Right atrium auricular region (tissue), 2 donors: ENCODE measurements around the gene GTF2F2. TPM values are rescaled to one million over a fixed set of nuclear protein-coding genes. Genes with fewer than 3 reads are reported as not detected.

Experiments used
- DNase-seq: peaks from one replicate; pipeline ENCODE4 v3.0.0-alpha.2; 2019; ENCODE audit warnings: low spot score
- H3K27ac ChIP-seq, 2 donors: fragments of 200-600 bp; sonication (generic); 1 replicate in 1 of 2; 2 replicates in 1 of 2; pipeline ENCODE4 v1.5.1; 2016 to 2019
- H3K27me3 ChIP-seq, 2 donors: fragments of 200-600 bp; sonication (generic); one replicate each; pipeline versions ENCODE4 v1.5.1 to v1.6.0; 2017 to 2019
- H3K36me3 ChIP-seq: fragments of 200-600 bp; sonication (generic); one replicate; pipeline ENCODE4 v1.5.1; 2016
- H3K4me1 ChIP-seq, 2 donors: fragments of 200-600 bp; sonication (generic); one replicate each; pipeline versions ENCODE4 v1.5.1 to v1.6.0; 2017 to 2019
- H3K4me3 ChIP-seq, 2 donors: fragments of 200-600 bp; sonication (generic); 1 replicate in 1 of 2; 2 replicates in 1 of 2; pipeline ENCODE4 v1.5.1; 2017 to 2019; ENCODE audit warnings: mild to moderate bottlenecking in 1 of 2, moderate library complexity in 1 of 2
- H3K9me3 ChIP-seq, 2 donors: fragments of 200-600 bp; sonication (generic); one replicate each; pipeline ENCODE4 v1.5.1; 2019
- total RNA-seq, 2 donors: library from RNA; depleted of rRNA; stranded (reverse); fragments of >200 nt; gene quantifications; one replicate each; pipeline ENCODE4 v1.1.0, GENCODE V29; 2016
- TF ChIP-seq, protein P1 (sequence below), 2 donors: fragments of 200-600 bp; sonication (generic); IDR thresholded peaks; one replicate each; pipeline ENCODE4 v1.5.1; 2019; ENCODE audit warnings: antibody characterized with exemption in 2 of 2

GTF2F2 gene
- total RNA-seq, 2 donors from 2014 or later: 9.4 to 23.3 TPM

DNA sequence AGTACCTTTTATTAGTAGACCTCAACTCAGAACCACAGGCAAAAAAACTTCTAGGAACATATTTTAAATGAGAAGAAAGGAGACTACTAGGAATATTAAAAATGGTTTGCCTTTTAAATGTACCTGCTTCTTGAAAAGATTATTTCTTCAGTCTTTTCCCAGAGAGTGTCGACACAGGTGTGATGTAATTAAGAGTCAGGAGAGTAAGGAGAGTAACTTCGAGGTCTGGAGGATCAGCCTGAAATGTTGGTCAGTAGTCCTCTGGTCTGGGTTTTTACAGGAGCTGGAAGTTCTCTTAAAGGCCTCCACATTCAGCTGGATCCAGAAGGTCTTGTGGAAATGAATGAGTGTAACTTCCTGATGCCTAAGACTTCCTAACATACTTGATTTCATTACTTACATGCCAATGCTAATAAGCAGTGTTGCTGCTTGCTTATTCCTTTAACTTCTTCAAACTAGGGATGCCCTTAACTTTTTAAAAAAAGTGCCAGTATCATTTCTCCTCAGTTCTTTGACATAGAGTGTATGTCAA is 80.5 kb downstream of the GTF2F2 start, which contains the start of gene KCTD4:
KCTD4 (minus strand) TSS at position 345 of the 532 bp plus-strand sequence. CDS start 6,478 bp downstream, outside the sequence.
- H3K27ac ChIP-seq: no peak within 1 kb of the TSS
- H3K36me3 ChIP-seq: no peaks in the 10 kb centered on the region
- H3K4me3 ChIP-seq: no peak within 1 kb of the TSS
- DNase-seq: no peak
- peaks cover 0 to 21% of the 10 kb centered on the region in 2 donors for H3K4me1 ChIP-seq
- H3K9me3 ChIP-seq: no peaks in the 10 kb centered on the region
- TF ChIP-seq, protein P1, sequence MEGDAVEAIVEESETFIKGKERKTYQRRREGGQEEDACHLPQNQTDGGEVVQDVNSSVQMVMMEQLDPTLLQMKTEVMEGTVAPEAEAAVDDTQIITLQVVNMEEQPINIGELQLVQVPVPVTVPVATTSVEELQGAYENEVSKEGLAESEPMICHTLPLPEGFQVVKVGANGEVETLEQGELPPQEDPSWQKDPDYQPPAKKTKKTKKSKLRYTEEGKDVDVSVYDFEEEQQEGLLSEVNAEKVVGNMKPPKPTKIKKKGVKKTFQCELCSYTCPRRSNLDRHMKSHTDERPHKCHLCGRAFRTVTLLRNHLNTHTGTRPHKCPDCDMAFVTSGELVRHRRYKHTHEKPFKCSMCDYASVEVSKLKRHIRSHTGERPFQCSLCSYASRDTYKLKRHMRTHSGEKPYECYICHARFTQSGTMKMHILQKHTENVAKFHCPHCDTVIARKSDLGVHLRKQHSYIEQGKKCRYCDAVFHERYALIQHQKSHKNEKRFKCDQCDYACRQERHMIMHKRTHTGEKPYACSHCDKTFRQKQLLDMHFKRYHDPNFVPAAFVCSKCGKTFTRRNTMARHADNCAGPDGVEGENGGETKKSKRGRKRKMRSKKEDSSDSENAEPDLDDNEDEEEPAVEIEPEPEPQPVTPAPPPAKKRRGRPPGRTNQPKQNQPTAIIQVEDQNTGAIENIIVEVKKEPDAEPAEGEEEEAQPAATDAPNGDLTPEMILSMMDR (IDR thresholded peaks at IDR 0.05): no peak
- H3K27me3 ChIP-seq: no peaks in the 10 kb centered on the region

DNA sequence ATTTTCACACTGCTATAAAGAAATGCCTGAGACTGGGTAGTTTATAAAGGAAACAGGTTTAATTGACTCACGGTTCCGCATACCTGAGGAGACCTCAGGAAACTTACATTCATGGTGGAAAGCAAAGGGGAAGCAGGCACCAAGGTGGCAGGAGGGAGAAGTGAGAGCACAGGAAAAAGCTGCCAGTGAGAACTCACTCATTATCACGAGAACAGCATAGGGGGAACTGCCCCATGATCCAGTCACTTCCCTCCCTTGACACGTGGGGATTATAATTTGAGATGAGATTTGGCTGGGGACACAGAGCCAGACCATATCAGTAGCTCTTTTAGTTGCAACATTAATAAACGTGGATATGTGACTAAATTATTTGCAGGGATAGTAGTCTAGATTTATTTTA is 84.8 kb downstream of the GTF2F2 start:
- no peak for DNase-seq
- H3K4me1 ChIP-seq: peaks cover 0 to 25% of the 10 kb centered on the region in 2 donors
- no peak overlapping the region for H3K4me3 ChIP-seq
- H3K9me3 ChIP-seq: no peaks in the 10 kb centered on the region
- TF ChIP-seq, protein P1 (IDR thresholded peaks at IDR 0.05): no peak
- peak overlapping the region in 1 of 2 donors; percentile 3 for H3K27ac ChIP-seq
- no peaks in the 10 kb centered on the region for H3K27me3 ChIP-seq
- no peaks in the 10 kb centered on the region for H3K36me3 ChIP-seq

GRCh38 chr13:45206340-45206739 is 86.0 kb downstream of the GTF2F2 start:
- Histone ChIP-seq H3K27me3 (no peaks in the 10 kb centered on the region), H3K27ac (peak overlapping the region; percentile 63 to 78), H3K9me3 (no peaks in the 10 kb centered on the region), H3K36me3 (no peaks in the 10 kb centered on the region), H3K4me3 (no peak overlapping the region), H3K4me1 (peaks cover 0 to 25% of the 10 kb centered on the region in 2 donors)
- DNase-seq: no peak
- TF ChIP-seq, protein P1 (IDR thresholded peaks at IDR 0.05): no peak

DNA sequence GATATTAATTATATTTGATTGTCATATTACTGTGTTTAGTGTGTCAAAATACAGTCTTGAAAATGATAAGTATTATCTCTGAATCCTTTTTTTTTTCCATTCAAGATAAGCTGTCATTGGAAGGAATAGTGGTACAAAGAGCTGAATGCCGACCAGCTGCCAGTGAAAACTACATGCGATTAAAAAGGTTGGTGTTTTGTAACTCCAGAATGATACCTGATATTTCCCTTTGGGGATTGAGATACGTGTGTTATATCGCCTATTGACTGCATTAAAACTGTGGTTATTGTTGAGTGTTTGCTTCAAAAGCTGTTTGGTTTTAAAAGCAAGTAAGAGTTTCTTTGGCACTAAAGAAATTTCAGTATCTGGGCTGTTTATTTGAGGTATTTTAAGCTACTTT is 87.0 kb downstream of the GTF2F2 start:
- Histone ChIP-seq H3K36me3 (no peaks in the 10 kb centered on the region), H3K4me1 (peaks cover 0 to 25% of the 10 kb centered on the region in 2 donors), H3K27me3 (no peaks in the 10 kb centered on the region), H3K27ac (peak overlapping the region; percentile 63 to 78), H3K9me3 (no peaks in the 10 kb centered on the region), H3K4me3 (no peak overlapping the region)
- DNase-seq: no peak
- TF ChIP-seq, protein P1 (IDR thresholded peaks at IDR 0.05): no peak

GRCh38 chr13:45208132-45208531 is 87.8 kb downstream of the GTF2F2 start:
- no peak overlapping the region for H3K4me3 ChIP-seq
- no peaks in the 10 kb centered on the region for H3K9me3 ChIP-seq
- peak overlapping the region; percentile 63 to 78 for H3K27ac ChIP-seq
- TF ChIP-seq, protein P1 (IDR thresholded peaks at IDR 0.05): no peak
- H3K4me1 ChIP-seq: peaks cover 0 to 25% of the 10 kb centered on the region in 2 donors
- DNase-seq: no peak
- H3K36me3 ChIP-seq: no peaks in the 10 kb centered on the region
- H3K27me3 ChIP-seq: no peaks in the 10 kb centered on the region

- DNase-seq: no peak
- H3K4me1 ChIP-seq: peaks cover 0 to 25% of the 10 kb centered on the region in 2 donors
- TF ChIP-seq, protein P1 (IDR thresholded peaks at IDR 0.05): no peak
- H3K4me3 ChIP-seq: no peak overlapping the region
- no peaks in the 10 kb centered on the region for H3K36me3 ChIP-seq
- H3K27ac ChIP-seq: no peak overlapping the region
- no peaks in the 10 kb centered on the region for H3K27me3 ChIP-seq
- no peaks in the 10 kb centered on the region for H3K9me3 ChIP-seq
Measured at GRCh38 chr13:45209229-45209628, 88.9 kb downstream of the GTF2F2 start.
